Smooth muscle cell (in vitro differentiated cells): ENCODE results near the gene ATOH7. TPM values are rescaled to one million over a fixed set of nuclear protein-coding genes. Genes with fewer than 3 reads are reported as not detected.

Experiments used
- DNase-seq: peaks from one replicate; lab custom pipeline; 2025; ENCODE audit not compliant: unreplicated experiment; lab: John Stamatoyannopoulos, UW
- H2AFZ ChIP-seq: fragments of 200-600 bp; sonication (generic); 2 replicates; pipeline ENCODE4 v1.6.0; 2016; ENCODE audit warnings: antibody characterized with exemption, low read depth, mild to moderate bottlenecking
- H3F3A ChIP-seq: fragments of 200-600 bp; sonication (generic); 2 replicates; pipeline ENCODE4 v1.6.0; 2017; ENCODE audit warnings: antibody characterized with exemption, low read depth
- H3K27ac ChIP-seq: fragments of 200-600 bp; sonication (generic); 2 replicates; pipeline ENCODE4 v1.5.1; 2016; ENCODE audit warnings: low read depth, mild to moderate bottlenecking
- H3K27me3 ChIP-seq: fragments of 200-600 bp; sonication (generic); 2 replicates; pipeline ENCODE4 v1.6.1; 2016; ENCODE audit warnings: low read depth, mild to moderate bottlenecking
- H3K36me3 ChIP-seq: fragments of 200-600 bp; sonication (generic); 2 replicates; pipeline ENCODE4 v1.5.1; 2016; ENCODE audit warnings: low read depth
- H3K4me1 ChIP-seq: fragments of 200-600 bp; sonication (generic); 2 replicates; pipeline ENCODE4 v1.5.1; 2016; ENCODE audit warnings: low read depth
- H3K4me2 ChIP-seq: fragments of 200-600 bp; sonication (generic); 2 replicates; pipeline ENCODE4 v1.6.0; 2016; ENCODE audit warnings: mild to moderate bottlenecking
- H3K4me3 ChIP-seq: fragments of 200-600 bp; sonication (generic); 2 replicates; pipeline ENCODE4 v1.5.1; 2016; ENCODE audit warnings: mild to moderate bottlenecking
- H3K79me2 ChIP-seq: fragments of 200-600 bp; sonication (generic); 2 replicates; pipeline ENCODE4 v1.6.0; 2016; ENCODE audit warnings: low read depth, mild to moderate bottlenecking
- H3K9ac ChIP-seq: fragments of 200-600 bp; sonication (generic); 2 replicates; pipeline ENCODE4 v1.6.0; 2016; ENCODE audit warnings: low read depth
- H3K9me3 ChIP-seq: fragments of 200-600 bp; sonication (generic); replicated peaks from 2 replicates; pipeline ENCODE4 v1.5.1; 2016; ENCODE audit warnings: low read depth
- H4K20me1 ChIP-seq: fragments of 200-600 bp; sonication (generic); 2 replicates; pipeline ENCODE4 v1.6.0; 2016; ENCODE audit warnings: low read depth
- CTCF ChIP-seq: fragments of 200-600 bp; sonication (generic); IDR thresholded peaks from 2 replicates; pipeline ENCODE4 v1.5.1; 2017; ENCODE audit warnings: borderline replicate concordance, mild to moderate bottlenecking, antibody characterized with exemption; ENCODE audit not compliant: insufficient read depth, poor library complexity, severe bottlenecking
- WGBS: methylation state at CpG from one replicate; pipeline ENCODE4 v1.1.7; 2016; ENCODE audit warnings: low lambda C conversion rate; 5-methylcytosine and 5-hydroxymethylcytosine counted together
- polyA plus RNA-seq: library from polyadenylated mRNA; unstranded; fragments of >200 nt; fragmentation: Nextera tagmentation; extraction: Ambion mirVana; gene quantifications from 2 replicates; pipeline ENCODE4 v1.2.1, GENCODE V29; 2016
- total RNA-seq: library from RNA; depleted of rRNA; stranded (reverse); fragments of >200 nt; gene quantifications from 2 replicates; pipeline ENCODE4 v1.2.3, GENCODE V29; 2014

ATOH7 gene
- total and polyA plus RNA-seq, 2 experiments from 2014 or later, result 0.10 TPM; not detected in 1

DNA sequence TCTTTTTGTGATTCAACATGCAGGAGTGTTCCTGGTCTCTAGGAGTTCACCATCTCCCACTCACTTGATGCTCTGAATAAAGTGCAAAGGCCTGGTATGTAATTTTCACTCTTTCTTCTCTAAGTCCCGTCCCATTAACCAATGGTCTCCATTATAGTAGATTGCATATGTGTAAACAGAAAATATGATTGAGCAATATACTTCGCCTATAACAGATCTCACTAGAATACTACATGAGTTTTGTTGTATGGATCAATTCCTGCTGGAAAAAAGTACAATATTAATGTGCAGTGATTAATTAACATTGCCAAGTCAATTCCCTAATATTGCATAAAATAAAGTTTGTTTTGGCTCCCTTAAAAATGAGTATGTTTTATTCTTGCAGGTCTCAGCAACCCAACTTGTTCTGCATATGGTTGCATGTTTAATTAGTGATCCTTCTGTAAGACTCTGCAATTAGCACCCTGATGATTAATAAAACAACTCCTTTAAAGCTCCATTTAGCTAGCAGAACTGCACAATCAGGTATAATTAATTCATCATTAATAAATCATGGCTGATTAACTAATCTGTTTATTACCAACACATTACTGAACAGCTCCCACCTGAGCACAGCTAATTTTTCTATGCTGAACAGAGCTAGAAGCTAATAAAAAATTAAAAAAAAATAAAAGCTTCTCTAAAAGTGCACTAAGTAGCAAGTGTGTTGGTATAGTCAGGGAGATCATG lies 37.8 kb upstream of the ATOH7 start:
- Histone ChIP-seq H3K36me3 (no peaks in the 10 kb centered on the region), H2AFZ (no peak overlapping the region), H3K9me3 (no peaks in the 10 kb centered on the region), H3K4me1 (peaks cover 9% of the 10 kb centered on the region), H3K9ac (no peak overlapping the region), H3K79me2 (no peaks in the 10 kb centered on the region), H3K4me3 (no peak overlapping the region), H3K27me3 (no peaks in the 10 kb centered on the region), H3K4me2 (no peak overlapping the region), H3K27ac (no peak overlapping the region), H3F3A (no peaks in the 10 kb centered on the region), H4K20me1 (no peaks in the 10 kb centered on the region)
- no peak for DNase-seq
- no peak for TF ChIP-seq CTCF
- 81% methylated on average over 2 of the region's 2 CpGs for WGBS

GRCh38 chr10:68261132-68261856 lies 29.4 kb upstream of the ATOH7 start:
- WGBS, result 93% methylated on average over 8 of the region's 8 CpGs

DNA sequence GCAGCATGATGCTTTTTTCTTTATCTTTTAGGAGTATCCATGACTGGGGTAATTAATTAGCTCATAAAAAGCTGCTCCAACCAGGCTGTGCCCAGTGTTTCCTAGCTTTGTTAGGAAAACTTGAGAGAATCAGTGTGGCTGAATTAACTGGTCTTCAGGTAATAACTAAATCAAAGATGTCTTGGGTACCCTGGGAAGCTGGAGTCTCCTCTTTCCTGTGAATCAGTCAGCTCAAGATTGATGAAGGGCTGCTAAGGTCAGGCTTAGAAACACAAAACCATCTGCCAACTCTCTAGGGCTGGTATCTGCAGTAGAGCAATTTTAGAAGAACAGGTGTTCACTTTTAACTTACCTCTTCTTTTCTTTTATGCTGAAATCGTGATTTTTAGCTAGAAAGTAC lies 21.4 kb upstream of the ATOH7 start:
- H3K36me3 ChIP-seq, result no peaks in the 10 kb centered on the region
- H3F3A ChIP-seq, result no peaks in the 10 kb centered on the region
- no peaks in the 10 kb centered on the region for H3K79me2 ChIP-seq
- no peaks in the 10 kb centered on the region for H3K9me3 ChIP-seq
- H3K9ac ChIP-seq, result no peak overlapping the region
- WGBS, result 71% methylated on average over 1 of the region's 1 CpG
- H3K4me1 ChIP-seq, result peaks cover 23% of the 10 kb centered on the region
- H4K20me1 ChIP-seq, result no peaks in the 10 kb centered on the region
- H3K4me3 ChIP-seq, result no peak overlapping the region
- no peak for TF ChIP-seq CTCF
- H3K4me2 ChIP-seq, result no peak overlapping the region
- no peak overlapping the region for H3K27ac ChIP-seq
- H2AFZ ChIP-seq, result no peak overlapping the region
- no peak for DNase-seq
- H3K27me3 ChIP-seq, result no peaks in the 10 kb centered on the region

More at GRCh38 chr10:68261132-68261856, 29.4 kb upstream of the ATOH7 start:
- TF ChIP-seq CTCF, result no peak
- DNase-seq, result no peak
- Histone ChIP-seq H4K20me1 (no peaks in the 10 kb centered on the region), H3K27me3 (no peaks in the 10 kb centered on the region), H3K4me2 (no peak overlapping the region), H3K79me2 (no peaks in the 10 kb centered on the region), H3K4me1 (no peaks in the 10 kb centered on the region), H3K9ac (no peak overlapping the region), H3F3A (no peaks in the 10 kb centered on the region), H3K36me3 (no peaks in the 10 kb centered on the region), H2AFZ (no peak overlapping the region), H3K9me3 (no peaks in the 10 kb centered on the region), H3K27ac (no peak overlapping the region), H3K4me3 (no peak overlapping the region)
